SKM-1 (cell line): ENCODE data around the gene SEMA5A.

Experiments
- DNase-seq: peaks from one replicate; lab custom pipeline; 2025; ENCODE audit not compliant: unreplicated experiment; lab: John Stamatoyannopoulos, UW

SEMA5A gene

GRCh38 chr5:9337928-9338595 lies 207.8 kb downstream of the SEMA5A start:
- no peak for DNase-seq

- DNase-seq = no peak
Observed at GRCh38 chr5:9335754-9336495, 209.9 kb downstream of the SEMA5A start.

- DNase-seq = no peak
Observed at GRCh38 chr5:9335269-9335668, 210.6 kb downstream of the SEMA5A start.

- DNase-seq = no peak
Observed at GRCh38 chr5:9332026-9332425, 213.8 kb downstream of the SEMA5A start.

- DNase-seq = no peak
Observed at GRCh38 chr5:9331372-9331771, 214.5 kb downstream of the SEMA5A start.

- no peak for DNase-seq
Observed at GRCh38 chr5:9329125-9329524, 216.8 kb downstream of the SEMA5A start.

- no peak for DNase-seq
Observed at GRCh38 chr5:9325549-9325948, 220.3 kb downstream of the SEMA5A start.

GRCh38 chr5:9324348-9325077 lies 221.4 kb downstream of the SEMA5A start:
- no peak for DNase-seq

- no peak for DNase-seq
Observed at GRCh38 chr5:9320652-9321051, 225.2 kb downstream of the SEMA5A start.

- DNase-seq = no peak
Observed at GRCh38 chr5:9318031-9318430, 227.8 kb downstream of the SEMA5A start.

- no peak for DNase-seq
Observed at GRCh38 chr5:9316733-9317132, 229.1 kb downstream of the SEMA5A start.

GRCh38 chr5:9316041-9316440 lies 229.8 kb downstream of the SEMA5A start:
- no peak for DNase-seq

- no peak for DNase-seq
Observed at GRCh38 chr5:9314558-9314957, 231.3 kb downstream of the SEMA5A start.

GRCh38 chr5:9313751-9314150 lies 232.1 kb downstream of the SEMA5A start:
- DNase-seq = no peak

GRCh38 chr5:9307150-9307549 lies 238.7 kb downstream of the SEMA5A start:
- DNase-seq = no peak

- no peak for DNase-seq
Observed at GRCh38 chr5:9302218-9302617, 243.7 kb downstream of the SEMA5A start.

GRCh38 chr5:9301200-9301599 lies 244.7 kb downstream of the SEMA5A start:
- no peak for DNase-seq

GRCh38 chr5:9297134-9297533 lies 248.7 kb downstream of the SEMA5A start:
- no peak for DNase-seq

GRCh38 chr5:9295466-9295801 lies 250.4 kb downstream of the SEMA5A start:
- no peak for DNase-seq

GRCh38 chr5:9294793-9295465 lies 250.9 kb downstream of the SEMA5A start:
- no peak for DNase-seq

- no peak for DNase-seq
Observed at GRCh38 chr5:9288234-9288633, 257.6 kb downstream of the SEMA5A start.
